Measurements from ENCODE around the gene ITPA. TPM values are rescaled to one million over a fixed set of nuclear protein-coding genes. Genes with fewer than 3 reads are reported as not detected.
A peak's percentile ranks its signal among the peaks of the same experiment; 100 is the strongest.

Gene ITPA
- total and polyA plus RNA-seq, 2 of the 13 experiments (the other 11 are each of a cell fraction or from before 2014, with no cell fraction given) = 60.1 to 103 TPM

- DNase-seq (ENCODE audit: low spot score) = no peak
- FAIRE-seq = no peak
- H3K9me3 ChIP-seq (ENCODE audit: low read length) = no peaks in the 10 kb centered on the region
- ChIA-PET POLR2A (interaction anchor here (1.4 to 4.6 kb wide), 4 partner anchors 15 to 30 kb away, joined by 5 to 26 read pairs (median 19); partner anchors contain the start of gene ITPA), CTCF (ENCODE audit: low intra/inter-chr PET ratio, low total read pairs) (interaction anchor here (1.8 kb wide), 1 partner anchor 10 kb away, joined by 6 read pairs; no protein-coding TSS in a partner anchor)
- WGBS (ENCODE audit: low lambda C conversion rate) = 78% methylated on average over 47 of the region's 54 CpGs
- BruUV-seq (replicated peaks) = no TSS peak
- H3K27me3 ChIP-seq (ENCODE audit: control insufficient read depth in 1 of 2, insufficient read depth in 2 of 2, low read length in 2 of 2) = peaks cover 6 to 40% of the 10 kb centered on the region in 2 experiments
- peak overlapping the region; percentile 57; the same call in 1 of the 2 replicates for H3K9ac ChIP-seq (ENCODE audit: insufficient read depth, low read depth, low read length)
- intact Hi-C loops (cut with micrococcal nuclease; ENCODE audit: unreplicated experiment) (loop anchor here (10.0 kb wide), 1 partner anchor 75 kb away; no protein-coding TSS in a partner anchor), in situ Hi-C loops (cut with HindIII; ENCODE audit: extremely low pct_ligation_motif_present, low pct_unique_long_range_greater_than_20kb) (no loop called here)
- H3K79me2 ChIP-seq (ENCODE audit: insufficient read depth, low read length) = no peaks in the 10 kb centered on the region
- no peak overlapping the region for H2AFZ ChIP-seq (ENCODE audit: low read length)
- no peak overlapping the region for H3K27ac ChIP-seq (ENCODE audit: extremely low read length, insufficient read depth, low read length)
- no peaks in the 10 kb centered on the region for H3K36me3 ChIP-seq (replicated peaks in 1 of 2; ENCODE audit: control insufficient read depth in 1 of 2, insufficient read depth in 2 of 2, low read length in 2 of 2)
- H3K4me2 ChIP-seq (ENCODE audit: low read depth, low read length) = peak overlapping the region; percentile 84
- H3K4me1 ChIP-seq (ENCODE audit: insufficient read depth, low read length) = peaks cover 75% of the 10 kb centered on the region
- peak overlapping the region; percentile 59 to 83 (median 83); a peak in 5 of 6 replicates for H3K4me3 ChIP-seq (replicated peaks in 1 of 3; ENCODE audit: insufficient read depth in 1 of 3, low read depth in 2 of 3, low read length in 3 of 3)
- no peak for ATAC-seq
- H4K20me1 ChIP-seq (ENCODE audit: insufficient read depth, low read length) = no peaks in the 10 kb centered on the region
- TF ChIP-seq RXRA (CRISPR knock-in tag; IDR thresholded peaks at IDR 0.05) = peak; percentile 15; the same call in 1 of the 2 replicates
- TF ChIP-seq SAP130 (CRISPR knock-in tag; IDR thresholded peaks at IDR 0.05; ENCODE audit: low read depth) = no peak
- TF ChIP-seq BRD4 (CRISPR knock-in tag; IDR thresholded peaks at IDR 0.05) = 0 out of 2 replicates have a peak, but pooled peaks have one; percentile 18
- TF ChIP-seq MTF2 (CRISPR knock-in tag; IDR thresholded peaks at IDR 0.05; ENCODE audit: borderline replicate concordance) = no peak
- 0 out of 2 replicates have a peak, but pooled peaks have one; percentile 70 for TF ChIP-seq ZNF333 (CRISPR knock-in tag; IDR thresholded peaks at IDR 0.05; ENCODE audit: borderline replicate concordance)
- no peak for TF ChIP-seq CAMTA2 (CRISPR knock-in tag; IDR thresholded peaks at IDR 0.05; ENCODE audit: borderline replicate concordance)
- TF ChIP-seq RARG (CRISPR knock-in tag; IDR thresholded peaks at IDR 0.05; ENCODE audit: low read depth) = no peak
- no peak for TF ChIP-seq ZNF235 (CRISPR knock-in tag; IDR thresholded peaks at IDR 0.05; ENCODE audit: borderline replicate concordance)
- TF ChIP-seq ZNF280D (CRISPR knock-in tag; IDR thresholded peaks at IDR 0.05) = 0 out of 2 replicates have a peak, but pooled peaks have one; percentile 13
- no peak for TF ChIP-seq ZFYVE20 (CRISPR knock-in tag; IDR thresholded peaks at IDR 0.05; ENCODE audit: borderline replicate concordance, low read depth)
- 0 out of 2 replicates have a peak, but pooled peaks have one; percentile 7 for TF ChIP-seq ZFX (CRISPR knock-in tag; IDR thresholded peaks at IDR 0.05; ENCODE audit: low read depth)
- TF ChIP-seq NFKB2 (CRISPR knock-in tag; IDR thresholded peaks at IDR 0.05; ENCODE audit: borderline replicate concordance) = no peak
- no peak for TF ChIP-seq PAF1 (CRISPR knock-in tag; IDR thresholded peaks at IDR 0.05)
- no peak for TF ChIP-seq SRF (IDR thresholded peaks at IDR 0.05; ENCODE audit: low read depth, low read length)
- TF ChIP-seq MXD4 (CRISPR knock-in tag; IDR thresholded peaks at IDR 0.05) = 0 out of 2 replicates have a peak, but pooled peaks have one; percentile 1
- TF ChIP-seq, protein P1, sequence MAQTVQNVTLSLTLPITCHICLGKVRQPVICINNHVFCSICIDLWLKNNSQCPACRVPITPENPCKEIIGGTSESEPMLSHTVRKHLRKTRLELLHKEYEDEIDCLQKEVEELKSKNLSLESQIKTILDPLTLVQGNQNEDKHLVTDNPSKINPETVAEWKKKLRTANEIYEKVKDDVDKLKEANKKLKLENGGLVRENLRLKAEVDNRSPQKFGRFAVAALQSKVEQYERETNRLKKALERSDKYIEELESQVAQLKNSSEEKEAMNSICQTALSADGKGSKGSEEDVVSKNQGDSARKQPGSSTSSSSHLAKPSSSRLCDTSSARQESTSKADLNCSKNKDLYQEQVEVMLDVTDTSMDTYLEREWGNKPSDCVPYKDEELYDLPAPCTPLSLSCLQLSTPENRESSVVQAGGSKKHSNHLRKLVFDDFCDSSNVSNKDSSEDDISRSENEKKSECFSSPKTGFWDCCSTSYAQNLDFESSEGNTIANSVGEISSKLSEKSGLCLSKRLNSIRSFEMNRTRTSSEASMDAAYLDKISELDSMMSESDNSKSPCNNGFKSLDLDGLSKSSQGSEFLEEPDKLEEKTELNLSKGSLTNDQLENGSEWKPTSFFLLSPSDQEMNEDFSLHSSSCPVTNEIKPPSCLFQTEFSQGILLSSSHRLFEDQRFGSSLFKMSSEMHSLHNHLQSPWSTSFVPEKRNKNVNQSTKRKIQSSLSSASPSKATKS (CRISPR knock-in tag; IDR thresholded peaks at IDR 0.05) = no peak
- TF ChIP-seq TEAD3 (CRISPR knock-in tag; optimal IDR thresholded peaks at IDR 0.05; ENCODE audit: borderline replicate concordance) = peak; percentile 7
- peak; percentile 22; the same call in 1 of the 2 replicates for TF ChIP-seq ESRRA (CRISPR knock-in tag; IDR thresholded peaks at IDR 0.05; ENCODE audit: low read depth)
Measured at GRCh38 chr20:3239867-3240775, 30.8 kb downstream of the ITPA start.

Measured in HepG2 (cell line).